Measurements from ENCODE around the gene DNM1.

The DNM1 gene

DNA sequence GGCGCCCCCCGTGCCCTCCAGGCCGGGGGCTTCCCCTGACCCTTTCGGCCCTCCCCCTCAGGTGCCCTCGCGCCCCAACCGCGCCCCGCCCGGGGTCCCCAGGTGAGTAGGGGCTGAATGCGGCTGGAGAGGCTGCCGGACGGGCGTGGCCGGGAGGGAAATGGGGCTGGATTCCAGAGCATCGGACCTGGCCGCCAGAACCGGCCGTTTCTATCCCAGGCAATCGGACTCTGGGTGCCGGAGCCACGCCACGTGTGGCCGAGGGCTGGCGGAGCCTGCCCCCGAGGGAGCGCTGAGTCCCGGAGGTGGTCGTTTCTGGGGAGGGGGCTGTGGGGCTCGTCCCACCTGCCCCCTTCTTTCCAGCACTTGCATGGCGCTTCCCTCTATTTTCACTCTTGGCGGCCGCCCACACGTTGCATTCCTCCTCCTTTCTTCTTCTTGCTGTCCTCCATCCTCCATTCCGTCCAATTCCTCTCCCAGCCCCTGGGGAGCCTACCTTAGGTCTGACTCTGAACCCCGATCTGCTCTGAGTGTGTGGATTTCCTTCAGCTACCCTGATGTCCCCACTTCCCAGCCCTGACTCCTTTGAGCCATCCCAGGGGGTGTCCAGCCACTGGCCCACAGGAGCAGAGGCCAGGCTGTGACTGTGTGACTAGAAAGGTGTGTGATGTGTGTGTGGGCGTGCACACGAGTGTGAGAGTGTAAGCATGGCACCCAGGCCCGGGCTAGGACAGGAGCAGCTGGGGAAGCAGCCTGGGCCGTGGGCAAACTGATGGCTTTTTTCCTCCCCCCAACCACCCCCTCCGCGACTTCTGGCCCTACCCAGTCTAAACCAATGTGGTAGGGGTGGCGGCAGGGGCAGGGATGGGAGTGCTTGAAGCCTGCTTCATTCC is 47.9 kb downstream of the DNM1 start:
- Histone ChIP-seq H3K4me1 (ENCODE audit: control insufficient read depth in 2 of 2, insufficient read depth in 2 of 2, low read length in 2 of 2) (peaks cover 6 to 9% of the 10 kb centered on the region in 2 donors), H3K36me3 (ENCODE audit: control insufficient read depth in 2 of 2, insufficient read depth in 2 of 2, low read length in 2 of 2) (no peaks in the 10 kb centered on the region), H3K9ac (ENCODE audit: low read depth in 1 of 2, low read length in 2 of 2) (peak overlapping the region in 1 of 2 donors; percentile 23), H3K4me3 (ENCODE audit: low read length in 2 of 2) (peak overlapping the region; percentile 42 to 49), H3K9me3 (ENCODE audit: control insufficient read depth in 2 of 2, low read length in 2 of 2) (no peaks in the 10 kb centered on the region), H3K27me3 (ENCODE audit: control insufficient read depth in 2 of 2, insufficient read depth in 2 of 2, low read length in 2 of 2) (no peaks in the 10 kb centered on the region), H3K27ac (ENCODE audit: low read depth in 2 of 2, low read length in 2 of 2) (no peak overlapping the region)

DNA sequence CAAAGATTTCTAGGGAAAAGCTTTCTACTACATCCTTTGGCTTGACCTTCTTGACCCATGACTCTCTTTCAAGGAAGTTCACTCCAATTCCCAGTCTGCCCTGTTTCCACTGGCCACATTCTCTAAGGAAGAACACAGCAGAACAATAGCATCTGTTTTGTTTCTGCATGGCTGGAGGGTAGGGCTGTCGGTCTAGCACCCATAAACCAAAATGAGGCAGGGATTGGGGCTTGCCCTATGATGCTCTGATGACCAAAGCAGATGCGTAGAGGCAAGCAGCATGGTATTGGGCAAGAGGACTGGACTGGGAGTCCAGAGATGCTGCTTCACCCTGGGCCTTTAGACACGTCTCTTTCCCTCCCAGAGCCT is 48.5 kb downstream of the DNM1 start:
- H3K4me3 ChIP-seq (ENCODE audit: low read length in 2 of 2) = no peak overlapping the region
- H3K27me3 ChIP-seq (ENCODE audit: control insufficient read depth in 2 of 2, insufficient read depth in 2 of 2, low read length in 2 of 2) = no peaks in the 10 kb centered on the region
- H3K36me3 ChIP-seq (ENCODE audit: control insufficient read depth in 2 of 2, insufficient read depth in 2 of 2, low read length in 2 of 2) = peaks cover 0 to under 1% of the 10 kb centered on the region in 2 donors
- H3K9me3 ChIP-seq (ENCODE audit: control insufficient read depth in 2 of 2, low read length in 2 of 2) = no peaks in the 10 kb centered on the region
- peaks cover 6 to 9% of the 10 kb centered on the region in 2 donors for H3K4me1 ChIP-seq (ENCODE audit: control insufficient read depth in 2 of 2, insufficient read depth in 2 of 2, low read length in 2 of 2)
- no peak overlapping the region for H3K27ac ChIP-seq (ENCODE audit: low read depth in 2 of 2, low read length in 2 of 2)
- no peak overlapping the region for H3K9ac ChIP-seq (ENCODE audit: low read depth in 1 of 2, low read length in 2 of 2)

DNA sequence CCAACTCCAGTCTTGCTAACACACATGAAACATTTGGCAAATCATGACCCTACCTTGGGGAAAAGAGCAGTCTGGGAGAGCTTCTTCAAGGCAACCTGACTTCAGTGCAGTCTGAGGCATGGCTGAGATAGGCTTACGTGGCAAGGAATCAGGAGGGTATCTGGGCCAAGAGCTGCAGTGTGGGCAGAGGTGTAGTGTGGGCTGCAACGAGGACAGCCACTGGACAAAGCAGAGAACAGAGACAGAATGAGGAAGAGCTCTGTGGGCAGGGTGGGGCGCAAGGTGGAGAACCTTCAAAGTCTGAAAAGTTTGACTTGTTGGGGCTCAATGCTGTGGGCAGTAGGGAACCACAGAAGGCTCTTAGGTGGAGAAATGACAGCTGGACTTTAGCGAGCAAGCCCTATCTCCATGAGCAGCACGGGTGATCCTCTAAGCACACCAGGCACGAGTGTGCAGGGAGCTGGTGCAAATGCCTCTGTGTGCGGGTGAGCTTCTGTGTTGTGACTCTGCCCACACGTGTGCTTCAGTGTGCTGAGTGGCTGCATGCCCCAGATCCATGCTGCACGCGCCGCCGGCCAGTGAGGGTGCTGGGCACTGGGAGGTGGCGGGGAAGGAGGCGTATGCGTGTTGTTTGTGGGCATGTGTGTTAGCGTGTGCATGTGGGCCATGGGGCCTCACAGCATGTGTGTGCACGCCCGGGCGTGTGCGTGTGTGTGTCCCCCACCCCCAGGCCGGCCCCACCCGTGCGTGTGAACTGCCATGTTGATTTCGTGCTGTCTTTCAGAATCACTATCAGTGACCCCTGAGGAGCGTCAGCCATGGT is 49.3 kb downstream of the DNM1 start:
- Histone ChIP-seq H3K9me3 (ENCODE audit: control insufficient read depth in 2 of 2, low read length in 2 of 2) (no peaks in the 10 kb centered on the region), H3K27me3 (ENCODE audit: control insufficient read depth in 2 of 2, insufficient read depth in 2 of 2, low read length in 2 of 2) (no peaks in the 10 kb centered on the region), H3K4me3 (ENCODE audit: low read length in 2 of 2) (no peak overlapping the region), H3K27ac (ENCODE audit: low read depth in 2 of 2, low read length in 2 of 2) (no peak overlapping the region), H3K9ac (ENCODE audit: low read depth in 1 of 2, low read length in 2 of 2) (no peak overlapping the region), H3K36me3 (ENCODE audit: control insufficient read depth in 2 of 2, insufficient read depth in 2 of 2, low read length in 2 of 2) (peaks cover 5 to 6% of the 10 kb centered on the region in 2 donors), H3K4me1 (ENCODE audit: control insufficient read depth in 2 of 2, insufficient read depth in 2 of 2, low read length in 2 of 2) (peaks cover 6 to 9% of the 10 kb centered on the region in 2 donors)

DNA sequence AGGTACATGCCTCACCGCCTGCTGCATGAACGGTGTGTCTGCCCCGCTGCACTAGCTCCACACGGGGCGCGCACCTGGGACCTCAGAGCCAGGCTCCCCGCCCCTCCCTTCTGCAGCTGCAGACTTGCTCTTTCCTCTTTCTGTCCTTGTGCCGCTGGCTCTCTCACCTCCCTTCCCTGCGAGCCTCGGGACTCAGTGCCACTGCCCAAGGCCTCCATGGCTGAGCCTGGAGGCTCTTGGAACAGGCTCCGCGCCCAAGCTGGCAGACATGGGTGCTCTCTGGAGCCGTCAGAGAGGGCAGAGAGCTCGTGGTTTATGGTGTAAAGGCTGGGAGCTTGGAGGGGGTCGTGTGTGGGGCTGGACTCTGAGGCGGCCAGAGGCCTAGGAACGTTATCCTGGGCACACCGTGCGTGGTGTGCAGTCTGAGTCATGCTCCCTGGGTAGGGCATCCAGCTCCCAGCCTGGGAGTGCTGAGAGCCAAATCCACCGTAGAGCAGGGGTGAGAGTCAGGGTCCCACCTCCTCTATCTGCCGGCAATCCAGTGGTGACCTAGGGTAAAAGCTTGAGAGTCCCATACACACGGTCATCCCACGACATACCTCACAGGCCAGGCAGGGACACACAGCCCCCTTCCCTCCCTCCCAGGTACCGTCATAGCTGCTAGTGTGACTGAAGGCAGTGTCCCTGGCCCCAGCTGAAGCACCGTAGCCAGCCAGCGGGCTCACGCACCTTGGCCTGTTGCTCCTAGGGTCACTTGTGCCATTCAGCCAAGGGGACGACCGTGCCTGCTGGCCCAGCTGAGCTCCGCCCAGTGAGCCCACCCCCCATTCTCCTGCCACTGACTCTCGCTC is 50.2 kb downstream of the DNM1 start:
- H3K27ac ChIP-seq (ENCODE audit: low read depth in 2 of 2, low read length in 2 of 2) = no peak overlapping the region
- H3K9ac ChIP-seq (ENCODE audit: low read depth in 1 of 2, low read length in 2 of 2) = no peak overlapping the region
- peaks cover 6 to 9% of the 10 kb centered on the region in 2 donors for H3K4me1 ChIP-seq (ENCODE audit: control insufficient read depth in 2 of 2, insufficient read depth in 2 of 2, low read length in 2 of 2)
- no peaks in the 10 kb centered on the region for H3K9me3 ChIP-seq (ENCODE audit: control insufficient read depth in 2 of 2, low read length in 2 of 2)
- no peak overlapping the region for H3K4me3 ChIP-seq (ENCODE audit: low read length in 2 of 2)
- H3K27me3 ChIP-seq (ENCODE audit: control insufficient read depth in 2 of 2, insufficient read depth in 2 of 2, low read length in 2 of 2) = no peaks in the 10 kb centered on the region
- H3K36me3 ChIP-seq (ENCODE audit: control insufficient read depth in 2 of 2, insufficient read depth in 2 of 2, low read length in 2 of 2) = peaks cover 14% of the 10 kb centered on the region in 2 donors

DNA sequence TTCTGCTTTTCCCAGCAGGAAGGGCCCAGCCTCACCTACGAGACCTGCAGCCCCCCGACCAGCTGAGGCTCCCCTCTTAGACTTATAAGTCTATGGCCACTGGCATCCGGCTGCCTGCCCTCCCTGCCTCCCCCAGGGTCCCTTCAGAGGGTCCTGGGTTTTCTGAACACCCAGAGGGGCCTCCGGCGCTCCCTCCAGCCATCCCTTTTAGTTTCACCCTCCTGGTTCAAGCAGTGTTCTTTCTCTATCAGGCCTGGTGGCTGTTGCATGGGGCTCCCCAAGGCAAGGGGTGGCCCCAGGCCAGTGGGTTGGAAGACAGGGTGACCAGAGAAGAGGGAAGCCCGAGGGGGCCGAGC is 50.8 kb downstream of the DNM1 start:
- Histone ChIP-seq H3K9ac (ENCODE audit: low read depth in 1 of 2, low read length in 2 of 2) (no peak overlapping the region), H3K27ac (ENCODE audit: low read depth in 2 of 2, low read length in 2 of 2) (no peak overlapping the region), H3K4me3 (ENCODE audit: low read length in 2 of 2) (no peak overlapping the region), H3K9me3 (ENCODE audit: control insufficient read depth in 2 of 2, low read length in 2 of 2) (no peaks in the 10 kb centered on the region), H3K4me1 (ENCODE audit: control insufficient read depth in 2 of 2, insufficient read depth in 2 of 2, low read length in 2 of 2) (peaks cover 6 to 9% of the 10 kb centered on the region in 2 donors), H3K36me3 (ENCODE audit: control insufficient read depth in 2 of 2, insufficient read depth in 2 of 2, low read length in 2 of 2) (peaks cover 18 to 19% of the 10 kb centered on the region in 2 donors), H3K27me3 (ENCODE audit: control insufficient read depth in 2 of 2, insufficient read depth in 2 of 2, low read length in 2 of 2) (no peaks in the 10 kb centered on the region)

DNA sequence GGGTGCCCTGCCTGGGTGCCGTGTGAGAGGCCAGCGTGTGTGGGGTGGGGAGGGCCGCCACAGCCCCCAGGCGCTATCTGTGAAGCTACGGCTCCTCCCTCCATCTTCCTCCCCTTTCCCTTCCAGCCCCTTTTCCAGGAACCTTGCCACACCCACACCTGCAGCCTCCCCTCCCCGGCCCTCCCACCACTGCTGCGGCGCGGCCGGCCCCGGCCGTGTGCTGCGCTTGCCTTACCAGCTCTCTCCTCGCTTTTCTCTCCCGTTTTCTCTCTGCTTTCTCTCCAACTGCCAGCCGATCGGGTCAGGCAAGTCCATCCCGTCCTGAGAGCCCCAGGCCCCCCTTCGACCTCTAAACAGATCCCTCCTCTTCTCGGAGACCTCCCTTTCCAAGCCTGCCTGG is 51.2 kb downstream of the DNM1 start:
- no peak overlapping the region for H3K27ac ChIP-seq (ENCODE audit: low read depth in 2 of 2, low read length in 2 of 2)
- peaks cover 6 to 9% of the 10 kb centered on the region in 2 donors for H3K4me1 ChIP-seq (ENCODE audit: control insufficient read depth in 2 of 2, insufficient read depth in 2 of 2, low read length in 2 of 2)
- no peaks in the 10 kb centered on the region for H3K27me3 ChIP-seq (ENCODE audit: control insufficient read depth in 2 of 2, insufficient read depth in 2 of 2, low read length in 2 of 2)
- H3K36me3 ChIP-seq (ENCODE audit: control insufficient read depth in 2 of 2, insufficient read depth in 2 of 2, low read length in 2 of 2) = peaks cover 21 to 23% of the 10 kb centered on the region in 2 donors
- no peaks in the 10 kb centered on the region for H3K9me3 ChIP-seq (ENCODE audit: control insufficient read depth in 2 of 2, low read length in 2 of 2)
- H3K4me3 ChIP-seq (ENCODE audit: low read length in 2 of 2) = no peak overlapping the region
- no peak overlapping the region for H3K9ac ChIP-seq (ENCODE audit: low read depth in 1 of 2, low read length in 2 of 2)

DNA sequence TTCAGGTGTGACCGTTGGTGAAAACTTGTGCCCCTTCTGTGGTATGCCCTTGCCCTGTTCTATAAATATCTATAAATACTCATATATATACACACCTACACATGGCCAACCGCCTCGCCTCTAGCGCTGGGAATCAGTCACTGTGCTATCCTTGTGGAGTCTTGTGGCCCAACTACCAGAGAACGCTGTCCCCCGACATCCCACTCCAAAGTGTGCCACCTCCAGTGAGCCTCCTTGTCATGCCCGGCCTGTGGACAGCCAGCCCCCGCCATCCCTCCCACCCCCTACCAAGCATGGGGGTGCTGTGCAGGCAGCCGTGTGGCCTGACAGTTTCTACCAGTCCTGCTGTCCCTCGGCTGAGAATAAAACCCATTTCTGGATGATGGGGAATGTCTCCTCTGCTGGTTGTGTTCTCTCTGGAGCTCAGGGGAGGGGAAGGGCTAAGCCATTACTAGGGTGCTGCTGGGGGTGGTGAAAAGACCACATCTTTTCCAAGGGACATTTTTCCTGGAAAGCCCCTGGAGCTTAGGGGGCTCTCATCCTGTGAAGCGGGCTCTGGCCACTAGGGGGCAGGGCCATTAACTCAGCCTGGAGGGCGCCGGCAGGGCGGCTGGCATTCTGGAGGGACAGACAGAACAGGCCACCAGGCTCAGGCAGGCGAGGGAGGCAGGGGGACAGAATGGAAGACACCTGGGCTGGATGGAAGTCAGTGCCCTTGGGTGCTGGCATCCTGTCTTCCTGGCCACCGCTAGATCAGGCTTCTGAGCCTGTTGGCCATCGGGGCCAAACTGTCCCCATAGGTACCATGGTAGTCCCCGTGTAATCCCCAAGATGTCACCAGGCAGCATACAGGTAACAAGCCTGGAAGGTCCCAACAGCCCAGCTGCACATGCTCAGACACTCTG is 51.9 kb downstream of the DNM1 start:
- Histone ChIP-seq H3K27ac (ENCODE audit: low read depth in 2 of 2, low read length in 2 of 2) (no peak overlapping the region), H3K36me3 (ENCODE audit: control insufficient read depth in 2 of 2, insufficient read depth in 2 of 2, low read length in 2 of 2) (peaks cover 29 to 30% of the 10 kb centered on the region in 2 donors), H3K27me3 (ENCODE audit: control insufficient read depth in 2 of 2, insufficient read depth in 2 of 2, low read length in 2 of 2) (no peaks in the 10 kb centered on the region), H3K4me3 (ENCODE audit: low read length in 2 of 2) (no peak overlapping the region), H3K9me3 (ENCODE audit: control insufficient read depth in 2 of 2, low read length in 2 of 2) (no peaks in the 10 kb centered on the region), H3K9ac (ENCODE audit: low read depth in 1 of 2, low read length in 2 of 2) (no peak overlapping the region), H3K4me1 (ENCODE audit: control insufficient read depth in 2 of 2, insufficient read depth in 2 of 2, low read length in 2 of 2) (peaks cover 5 to 6% of the 10 kb centered on the region in 2 donors)

DNA sequence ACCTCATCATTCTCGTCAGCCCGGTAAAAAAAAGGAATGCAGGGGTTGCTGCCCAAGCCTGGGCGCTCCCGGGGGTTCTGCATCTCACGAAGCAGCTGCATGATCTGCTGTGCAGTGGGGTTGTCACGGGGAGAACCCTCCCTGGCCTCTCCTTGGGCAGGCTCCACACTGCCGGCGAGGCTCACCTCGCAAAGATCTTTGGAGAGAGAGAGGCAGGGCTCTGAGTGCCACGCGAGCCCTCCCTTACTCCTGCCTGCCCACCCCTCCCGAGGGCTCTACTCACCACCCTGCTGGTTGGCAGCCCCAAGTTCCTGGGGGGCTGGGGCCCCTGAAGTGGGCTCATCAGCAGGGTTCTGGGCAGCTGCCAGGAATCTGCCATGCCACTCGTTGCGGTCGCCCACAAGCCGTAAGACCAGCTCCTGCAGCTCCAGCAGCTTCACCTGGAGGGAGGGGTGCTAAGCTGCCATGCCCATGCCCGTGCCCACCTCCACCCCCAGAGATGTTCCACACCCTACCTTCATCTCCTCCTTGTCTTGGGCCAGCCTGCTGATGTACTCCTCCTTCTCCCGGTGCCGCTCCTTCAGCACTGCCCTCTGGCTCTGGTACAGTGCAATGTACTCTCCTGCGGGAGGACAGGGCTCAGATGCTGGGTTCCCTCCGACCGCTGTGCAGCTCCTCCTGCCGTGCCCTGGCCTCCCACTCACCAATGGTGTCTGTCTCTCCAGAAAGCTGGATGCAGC is 54.1 kb downstream of the DNM1 start:
- H3K9me3 ChIP-seq (ENCODE audit: control insufficient read depth in 2 of 2, low read length in 2 of 2) = no peaks in the 10 kb centered on the region
- H3K27me3 ChIP-seq (ENCODE audit: control insufficient read depth in 2 of 2, insufficient read depth in 2 of 2, low read length in 2 of 2) = no peaks in the 10 kb centered on the region
- peaks cover 44 to 52% of the 10 kb centered on the region in 2 donors for H3K36me3 ChIP-seq (ENCODE audit: control insufficient read depth in 2 of 2, insufficient read depth in 2 of 2, low read length in 2 of 2)
- H3K27ac ChIP-seq (ENCODE audit: low read depth in 2 of 2, low read length in 2 of 2) = no peak overlapping the region
- H3K4me1 ChIP-seq (ENCODE audit: control insufficient read depth in 2 of 2, insufficient read depth in 2 of 2, low read length in 2 of 2) = no peaks in the 10 kb centered on the region
- no peak overlapping the region for H3K9ac ChIP-seq (ENCODE audit: low read depth in 1 of 2, low read length in 2 of 2)
- H3K4me3 ChIP-seq (ENCODE audit: low read length in 2 of 2) = no peak overlapping the region

DNA sequence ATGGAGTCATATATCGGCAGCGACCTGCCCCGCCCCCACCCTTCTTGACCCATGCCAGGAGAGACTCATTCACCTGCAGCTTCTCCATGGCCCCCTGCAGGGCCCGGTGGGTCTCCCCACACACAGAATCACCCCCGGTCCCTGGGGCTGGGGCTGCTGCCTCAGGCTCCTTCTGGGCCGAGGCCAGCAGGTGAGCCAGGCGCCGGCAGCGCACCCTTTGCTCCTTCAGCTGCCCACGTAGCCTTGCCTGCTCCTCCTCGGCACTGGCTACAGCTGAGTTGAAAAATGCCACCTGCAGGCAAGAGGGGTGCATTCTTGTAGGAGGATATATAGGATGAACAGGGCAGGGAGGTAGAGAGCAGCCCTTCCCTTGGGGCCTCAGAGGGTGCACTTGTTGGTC is 54.7 kb downstream of the DNM1 start:
- H3K36me3 ChIP-seq (ENCODE audit: control insufficient read depth in 2 of 2, insufficient read depth in 2 of 2, low read length in 2 of 2) = peaks cover 50 to 58% of the 10 kb centered on the region in 2 donors
- H3K27ac ChIP-seq (ENCODE audit: low read depth in 2 of 2, low read length in 2 of 2) = no peak overlapping the region

More for the DNA sequence above, 54.7 kb downstream of the DNM1 start:
- H3K9ac ChIP-seq (ENCODE audit: low read depth in 1 of 2, low read length in 2 of 2) = no peak overlapping the region
- no peaks in the 10 kb centered on the region for H3K27me3 ChIP-seq (ENCODE audit: control insufficient read depth in 2 of 2, insufficient read depth in 2 of 2, low read length in 2 of 2)
- no peaks in the 10 kb centered on the region for H3K4me1 ChIP-seq (ENCODE audit: control insufficient read depth in 2 of 2, insufficient read depth in 2 of 2, low read length in 2 of 2)
- no peak overlapping the region for H3K4me3 ChIP-seq (ENCODE audit: low read length in 2 of 2)
- H3K9me3 ChIP-seq (ENCODE audit: control insufficient read depth in 2 of 2, low read length in 2 of 2) = no peaks in the 10 kb centered on the region
